Measurements from ENCODE around the gene SLC35B2.

SLC35B2 gene

DNA sequence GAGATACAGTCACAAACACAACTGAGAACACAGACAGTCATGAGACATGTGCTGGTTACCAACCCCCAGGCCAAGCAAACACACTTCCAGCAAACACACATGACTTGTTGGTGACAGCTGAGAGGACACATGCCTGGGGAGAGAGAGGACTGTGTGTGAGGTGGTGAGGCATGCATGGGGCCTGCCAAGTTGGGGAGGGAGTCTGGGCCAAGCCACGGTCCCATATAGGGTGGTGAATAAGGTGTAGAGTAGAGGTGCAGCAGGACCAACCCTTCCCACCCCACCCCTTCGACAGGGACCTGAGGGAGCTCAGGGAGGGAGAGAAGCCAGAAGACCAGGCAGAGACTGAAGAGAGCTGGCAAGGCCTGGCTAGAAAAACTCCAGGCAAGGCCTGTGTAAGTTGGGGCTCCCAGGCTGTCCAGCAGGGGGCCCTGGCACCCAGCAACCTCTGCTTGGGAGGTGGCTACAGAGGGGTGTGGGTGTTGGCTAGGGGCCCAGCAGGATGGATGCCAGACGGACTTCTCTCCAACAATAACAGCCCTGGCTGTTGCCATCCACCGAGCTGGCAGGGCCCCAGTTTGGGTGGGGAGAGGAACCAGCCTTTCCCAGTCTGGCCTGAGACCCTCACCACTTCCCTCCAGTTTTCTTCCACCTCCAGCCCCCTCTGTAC lies 35.9 kb downstream of the SLC35B2 start (continued):
- TF ChIP-seq GLI4 (tag by site-specific recombination; IDR thresholded peaks at IDR 0.05) (no peak), KLF8 (tag by site-specific recombination; IDR thresholded peaks at IDR 0.05) (peak; percentile 58; the same call in 1 of the 2 replicates), GFI1B (tag by site-specific recombination; IDR thresholded peaks at IDR 0.05) (no peak), ZNF558 (tag by site-specific recombination; IDR thresholded peaks at IDR 0.05) (no peak), ZFP37 (tag by site-specific recombination; IDR thresholded peaks at IDR 0.05) (no peak), ZFP3 (tag by site-specific recombination; IDR thresholded peaks at IDR 0.05; ENCODE audit: low read depth) (no peak), ZNF433 (tag by site-specific recombination; IDR thresholded peaks at IDR 0.05; ENCODE audit: low read depth) (no peak), ZNF830 (tag by site-specific recombination; IDR thresholded peaks at IDR 0.05; ENCODE audit: low read depth) (no peak), ZNF776 (tag by site-specific recombination; IDR thresholded peaks at IDR 0.05; ENCODE audit: borderline replicate concordance) (no peak), HOXD13 (CRISPR knock-in tag; IDR thresholded peaks at IDR 0.05; ENCODE audit: borderline replicate concordance) (no peak), SCRT1 (tag by site-specific recombination; IDR thresholded peaks at IDR 0.05; ENCODE audit: borderline replicate concordance) (no peak), ZNF629 (tag by site-specific recombination; IDR thresholded peaks at IDR 0.05) (peak; percentile 29; the same call in 1 of the 2 replicates), ZBTB8A (tag by site-specific recombination; IDR thresholded peaks at IDR 0.05) (peak; percentile 44; the same call in 1 of the 2 replicates), GLIS2 (tag by site-specific recombination; IDR thresholded peaks at IDR 0.05) (peak; percentile 92), ZNF112 (tag by site-specific recombination; IDR thresholded peaks at IDR 0.05) (no peak), ZNF248 (tag by site-specific recombination; IDR thresholded peaks at IDR 0.05) (no peak), ZNF184 (tag by site-specific recombination; IDR thresholded peaks at IDR 0.05) (peak; percentile 50; the same call in 1 of the 2 replicates), ZNF302 (tag by site-specific recombination; IDR thresholded peaks at IDR 0.05; ENCODE audit: low read depth) (no peak), ZFP41 (tag by site-specific recombination; IDR thresholded peaks at IDR 0.05; ENCODE audit: borderline replicate concordance) (no peak), ZNF791 (tag by site-specific recombination; IDR thresholded peaks at IDR 0.05) (no peak), KLF10 (tag by site-specific recombination; IDR thresholded peaks at IDR 0.05) (peak; percentile 58; the same call in 1 of the 2 replicates), SP7 (tag by site-specific recombination; IDR thresholded peaks at IDR 0.05) (no peak; the same call in 1 of the 2 replicates)
- TF ChIP-seq, protein P1, sequence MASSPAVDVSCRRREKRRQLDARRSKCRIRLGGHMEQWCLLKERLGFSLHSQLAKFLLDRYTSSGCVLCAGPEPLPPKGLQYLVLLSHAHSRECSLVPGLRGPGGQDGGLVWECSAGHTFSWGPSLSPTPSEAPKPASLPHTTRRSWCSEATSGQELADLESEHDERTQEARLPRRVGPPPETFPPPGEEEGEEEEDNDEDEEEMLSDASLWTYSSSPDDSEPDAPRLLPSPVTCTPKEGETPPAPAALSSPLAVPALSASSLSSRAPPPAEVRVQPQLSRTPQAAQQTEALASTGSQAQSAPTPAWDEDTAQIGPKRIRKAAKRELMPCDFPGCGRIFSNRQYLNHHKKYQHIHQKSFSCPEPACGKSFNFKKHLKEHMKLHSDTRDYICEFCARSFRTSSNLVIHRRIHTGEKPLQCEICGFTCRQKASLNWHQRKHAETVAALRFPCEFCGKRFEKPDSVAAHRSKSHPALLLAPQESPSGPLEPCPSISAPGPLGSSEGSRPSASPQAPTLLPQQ (tag by site-specific recombination; IDR thresholded peaks at IDR 0.05) = peak; percentile 80; the same call in 1 of the 2 replicates
- TF ChIP-seq, protein P2, sequence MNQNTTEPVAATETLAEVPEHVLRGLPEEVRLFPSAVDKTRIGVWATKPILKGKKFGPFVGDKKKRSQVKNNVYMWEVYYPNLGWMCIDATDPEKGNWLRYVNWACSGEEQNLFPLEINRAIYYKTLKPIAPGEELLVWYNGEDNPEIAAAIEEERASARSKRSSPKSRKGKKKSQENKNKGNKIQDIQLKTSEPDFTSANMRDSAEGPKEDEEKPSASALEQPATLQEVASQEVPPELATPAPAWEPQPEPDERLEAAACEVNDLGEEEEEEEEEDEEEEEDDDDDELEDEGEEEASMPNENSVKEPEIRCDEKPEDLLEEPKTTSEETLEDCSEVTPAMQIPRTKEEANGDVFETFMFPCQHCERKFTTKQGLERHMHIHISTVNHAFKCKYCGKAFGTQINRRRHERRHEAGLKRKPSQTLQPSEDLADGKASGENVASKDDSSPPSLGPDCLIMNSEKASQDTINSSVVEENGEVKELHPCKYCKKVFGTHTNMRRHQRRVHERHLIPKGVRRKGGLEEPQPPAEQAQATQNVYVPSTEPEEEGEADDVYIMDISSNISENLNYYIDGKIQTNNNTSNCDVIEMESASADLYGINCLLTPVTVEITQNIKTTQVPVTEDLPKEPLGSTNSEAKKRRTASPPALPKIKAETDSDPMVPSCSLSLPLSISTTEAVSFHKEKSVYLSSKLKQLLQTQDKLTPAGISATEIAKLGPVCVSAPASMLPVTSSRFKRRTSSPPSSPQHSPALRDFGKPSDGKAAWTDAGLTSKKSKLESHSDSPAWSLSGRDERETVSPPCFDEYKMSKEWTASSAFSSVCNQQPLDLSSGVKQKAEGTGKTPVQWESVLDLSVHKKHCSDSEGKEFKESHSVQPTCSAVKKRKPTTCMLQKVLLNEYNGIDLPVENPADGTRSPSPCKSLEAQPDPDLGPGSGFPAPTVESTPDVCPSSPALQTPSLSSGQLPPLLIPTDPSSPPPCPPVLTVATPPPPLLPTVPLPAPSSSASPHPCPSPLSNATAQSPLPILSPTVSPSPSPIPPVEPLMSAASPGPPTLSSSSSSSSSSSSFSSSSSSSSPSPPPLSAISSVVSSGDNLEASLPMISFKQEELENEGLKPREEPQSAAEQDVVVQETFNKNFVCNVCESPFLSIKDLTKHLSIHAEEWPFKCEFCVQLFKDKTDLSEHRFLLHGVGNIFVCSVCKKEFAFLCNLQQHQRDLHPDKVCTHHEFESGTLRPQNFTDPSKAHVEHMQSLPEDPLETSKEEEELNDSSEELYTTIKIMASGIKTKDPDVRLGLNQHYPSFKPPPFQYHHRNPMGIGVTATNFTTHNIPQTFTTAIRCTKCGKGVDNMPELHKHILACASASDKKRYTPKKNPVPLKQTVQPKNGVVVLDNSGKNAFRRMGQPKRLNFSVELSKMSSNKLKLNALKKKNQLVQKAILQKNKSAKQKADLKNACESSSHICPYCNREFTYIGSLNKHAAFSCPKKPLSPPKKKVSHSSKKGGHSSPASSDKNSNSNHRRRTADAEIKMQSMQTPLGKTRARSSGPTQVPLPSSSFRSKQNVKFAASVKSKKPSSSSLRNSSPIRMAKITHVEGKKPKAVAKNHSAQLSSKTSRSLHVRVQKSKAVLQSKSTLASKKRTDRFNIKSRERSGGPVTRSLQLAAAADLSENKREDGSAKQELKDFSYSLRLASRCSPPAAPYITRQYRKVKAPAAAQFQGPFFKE (tag by site-specific recombination; IDR thresholded peaks at IDR 0.05; ENCODE audit: borderline replicate concordance) = no peak
- TF ChIP-seq, protein P3, sequence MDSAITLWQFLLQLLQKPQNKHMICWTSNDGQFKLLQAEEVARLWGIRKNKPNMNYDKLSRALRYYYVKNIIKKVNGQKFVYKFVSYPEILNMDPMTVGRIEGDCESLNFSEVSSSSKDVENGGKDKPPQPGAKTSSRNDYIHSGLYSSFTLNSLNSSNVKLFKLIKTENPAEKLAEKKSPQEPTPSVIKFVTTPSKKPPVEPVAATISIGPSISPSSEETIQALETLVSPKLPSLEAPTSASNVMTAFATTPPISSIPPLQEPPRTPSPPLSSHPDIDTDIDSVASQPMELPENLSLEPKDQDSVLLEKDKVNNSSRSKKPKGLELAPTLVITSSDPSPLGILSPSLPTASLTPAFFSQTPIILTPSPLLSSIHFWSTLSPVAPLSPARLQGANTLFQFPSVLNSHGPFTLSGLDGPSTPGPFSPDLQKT (IDR thresholded peaks at IDR 0.05; ENCODE audit: borderline replicate concordance, low read depth, low read length) = no peak
- TF ChIP-seq, protein P4, sequence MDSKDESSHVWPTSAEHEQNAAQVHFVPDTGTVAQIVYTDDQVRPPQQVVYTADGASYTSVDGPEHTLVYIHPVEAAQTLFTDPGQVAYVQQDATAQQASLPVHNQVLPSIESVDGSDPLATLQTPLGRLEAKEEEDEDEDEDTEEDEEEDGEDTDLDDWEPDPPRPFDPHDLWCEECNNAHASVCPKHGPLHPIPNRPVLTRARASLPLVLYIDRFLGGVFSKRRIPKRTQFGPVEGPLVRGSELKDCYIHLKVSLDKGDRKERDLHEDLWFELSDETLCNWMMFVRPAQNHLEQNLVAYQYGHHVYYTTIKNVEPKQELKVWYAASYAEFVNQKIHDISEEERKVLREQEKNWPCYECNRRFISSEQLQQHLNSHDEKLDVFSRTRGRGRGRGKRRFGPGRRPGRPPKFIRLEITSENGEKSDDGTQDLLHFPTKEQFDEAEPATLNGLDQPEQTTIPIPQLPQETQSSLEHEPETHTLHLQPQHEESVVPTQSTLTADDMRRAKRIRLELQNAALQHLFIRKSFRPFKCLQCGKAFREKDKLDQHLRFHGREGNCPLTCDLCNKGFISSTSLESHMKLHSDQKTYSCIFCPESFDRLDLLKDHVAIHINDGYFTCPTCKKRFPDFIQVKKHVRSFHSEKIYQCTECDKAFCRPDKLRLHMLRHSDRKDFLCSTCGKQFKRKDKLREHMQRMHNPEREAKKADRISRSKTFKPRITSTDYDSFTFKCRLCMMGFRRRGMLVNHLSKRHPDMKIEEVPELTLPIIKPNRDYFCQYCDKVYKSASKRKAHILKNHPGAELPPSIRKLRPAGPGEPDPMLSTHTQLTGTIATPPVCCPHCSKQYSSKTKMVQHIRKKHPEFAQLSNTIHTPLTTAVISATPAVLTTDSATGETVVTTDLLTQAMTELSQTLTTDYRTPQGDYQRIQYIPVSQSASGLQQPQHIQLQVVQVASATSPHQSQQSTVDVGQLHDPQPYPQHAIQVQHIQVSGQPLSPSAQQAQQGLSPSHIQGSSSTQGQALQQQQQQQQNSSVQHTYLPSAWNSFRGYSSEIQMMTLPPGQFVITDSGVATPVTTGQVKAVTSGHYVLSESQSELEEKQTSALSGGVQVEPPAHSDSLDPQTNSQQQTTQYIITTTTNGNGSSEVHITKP (tag by site-specific recombination; IDR thresholded peaks at IDR 0.05) = peak; percentile 91
- TF ChIP-seq, protein P5, sequence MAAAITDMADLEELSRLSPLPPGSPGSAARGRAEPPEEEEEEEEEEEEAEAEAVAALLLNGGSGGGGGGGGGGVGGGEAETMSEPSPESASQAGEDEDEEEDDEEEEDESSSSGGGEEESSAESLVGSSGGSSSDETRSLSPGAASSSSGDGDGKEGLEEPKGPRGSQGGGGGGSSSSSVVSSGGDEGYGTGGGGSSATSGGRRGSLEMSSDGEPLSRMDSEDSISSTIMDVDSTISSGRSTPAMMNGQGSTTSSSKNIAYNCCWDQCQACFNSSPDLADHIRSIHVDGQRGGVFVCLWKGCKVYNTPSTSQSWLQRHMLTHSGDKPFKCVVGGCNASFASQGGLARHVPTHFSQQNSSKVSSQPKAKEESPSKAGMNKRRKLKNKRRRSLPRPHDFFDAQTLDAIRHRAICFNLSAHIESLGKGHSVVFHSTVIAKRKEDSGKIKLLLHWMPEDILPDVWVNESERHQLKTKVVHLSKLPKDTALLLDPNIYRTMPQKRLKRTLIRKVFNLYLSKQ (tag by site-specific recombination; IDR thresholded peaks at IDR 0.05; ENCODE audit: borderline replicate concordance) = no peak

All from HEK293 (cell line).